Measurements from ENCODE around the gene TCERG1L.
"Not testable (repeated sequence)": the region's sequence is repeated elsewhere in the genome, so short reads cannot be mapped to it uniquely, and the experiment has no call there.

TCERG1L gene

DNA sequence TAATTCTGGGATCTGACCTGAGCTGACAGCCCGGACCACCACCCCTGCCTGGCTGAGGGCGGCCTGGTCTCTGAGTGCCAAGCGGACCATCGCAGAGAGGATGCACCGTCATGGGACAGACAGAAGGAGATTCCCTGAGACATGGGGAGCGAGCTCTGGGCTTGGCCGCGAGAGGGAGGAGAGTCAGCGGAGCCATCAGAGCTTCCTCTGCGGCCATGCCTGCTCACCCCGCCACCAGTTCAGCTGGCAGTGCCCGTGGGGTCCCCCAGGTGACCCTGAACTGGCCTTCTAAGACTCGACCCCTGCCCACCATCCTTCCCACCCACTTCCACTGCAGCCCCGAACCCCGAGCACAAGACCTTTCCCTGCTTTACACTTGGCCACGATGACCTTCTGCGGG lies 152.8 kb downstream of the TCERG1L start:
- peak; percentile 24 for DNase-seq

DNA sequence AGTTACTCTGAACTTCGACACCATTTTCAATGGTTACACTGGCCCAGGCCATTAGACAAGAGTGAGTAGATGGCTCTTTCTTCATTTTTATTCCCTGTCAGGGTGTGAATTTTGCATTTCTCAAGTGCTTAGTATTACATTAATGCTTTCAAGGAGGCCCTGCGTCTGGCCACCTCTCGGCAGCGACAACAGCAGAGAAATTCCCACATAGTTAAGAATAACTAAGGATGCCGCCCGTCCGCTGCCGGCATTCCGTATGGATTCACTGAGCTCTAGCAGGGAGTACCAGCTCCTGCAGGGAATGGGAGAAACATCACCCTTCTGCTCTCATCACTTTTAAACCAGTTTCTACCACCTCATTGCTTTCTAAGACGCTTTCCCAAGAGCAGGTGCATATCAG lies 153.6 kb downstream of the TCERG1L start:
- no peak for DNase-seq

GRCh38 chr10:131155876-131156230 lies 155.7 kb downstream of the TCERG1L start:
- DNase-seq = no peak

DNA sequence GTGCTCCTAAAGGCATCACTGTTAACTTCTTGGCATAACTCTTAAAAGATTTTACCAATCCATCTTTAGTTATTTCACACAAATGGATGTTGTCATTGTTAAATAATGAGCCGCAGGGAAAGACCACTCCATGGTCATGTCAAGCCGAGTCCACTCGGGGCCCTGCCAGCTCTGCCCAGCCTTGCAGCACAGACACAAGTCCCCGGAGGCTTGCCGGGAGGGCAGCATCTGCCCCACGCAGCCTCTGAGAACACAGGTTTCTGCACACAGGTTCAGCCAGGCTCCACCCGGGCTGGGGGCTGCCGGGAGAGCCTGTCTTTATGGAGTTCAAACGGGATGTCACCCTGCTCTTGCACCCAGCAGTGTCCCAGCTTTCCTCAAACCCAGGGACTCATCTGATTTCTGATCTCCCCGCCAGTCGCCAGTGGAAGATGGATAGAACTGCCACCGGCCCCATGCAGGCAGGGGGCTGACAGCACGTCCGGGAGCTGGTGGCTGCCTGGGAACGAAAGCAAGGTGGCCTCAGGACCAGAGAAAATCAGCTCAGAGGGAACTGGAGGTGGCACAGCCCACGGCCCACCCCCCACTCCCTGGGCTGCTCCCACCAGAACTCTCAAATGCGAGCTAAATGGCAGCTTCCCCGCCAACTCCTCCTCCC lies 156.2 kb downstream of the TCERG1L start:
- no peak for DNase-seq

DNA sequence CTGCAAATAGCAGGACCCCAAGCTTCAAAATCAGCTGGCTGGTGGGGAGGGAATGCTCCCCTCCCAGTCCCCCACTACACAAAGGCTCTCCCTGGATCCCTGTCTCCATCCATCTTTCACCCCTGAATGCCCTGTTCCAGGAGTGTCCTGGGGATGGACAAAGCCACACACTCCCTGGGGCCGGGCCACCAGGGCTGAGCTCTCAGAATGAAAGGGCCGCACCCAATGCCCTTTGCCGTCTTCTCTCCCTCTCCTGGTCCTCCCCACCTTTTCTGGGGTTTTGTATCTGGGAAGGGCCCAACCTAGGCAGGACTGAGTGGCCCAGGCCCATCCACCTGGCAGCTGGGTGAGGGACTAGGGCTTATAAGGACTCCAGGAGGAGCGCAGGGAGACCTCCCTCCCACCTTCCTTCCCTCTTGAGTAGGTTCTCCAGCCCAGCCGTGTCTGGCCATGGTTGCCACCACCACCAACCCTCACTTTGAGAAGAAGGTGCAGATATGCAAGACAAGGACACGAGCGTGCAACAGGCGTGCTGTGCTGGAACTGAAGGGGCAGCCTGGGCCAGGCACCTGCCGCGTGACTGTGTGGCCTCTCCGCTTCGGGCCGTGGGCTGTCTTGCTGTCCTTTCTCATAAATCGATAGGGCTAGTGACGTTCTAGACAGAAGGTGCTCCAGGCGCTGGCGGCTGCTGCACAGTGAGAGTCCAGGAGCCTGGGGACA lies 157.1 kb downstream of the TCERG1L start:
- DNase-seq = no peak

DNA sequence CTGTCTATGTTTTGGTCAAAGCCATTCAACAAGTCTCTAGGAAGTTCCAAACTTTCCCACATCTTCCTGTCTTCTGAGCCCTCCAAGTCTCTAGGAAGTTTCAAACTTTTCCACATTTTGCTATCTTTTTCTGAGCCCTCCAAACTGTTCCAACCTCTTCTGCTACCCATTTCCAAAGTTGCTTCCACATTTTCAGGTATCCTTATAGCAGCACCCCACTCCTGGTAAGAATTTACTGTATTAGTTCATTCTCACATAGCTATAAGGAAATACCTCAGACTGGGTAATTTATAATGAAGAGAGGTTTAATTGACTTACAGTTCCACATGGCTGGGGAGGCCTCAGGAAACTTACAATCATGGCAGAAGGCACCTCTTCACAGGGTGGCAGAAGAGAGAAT lies 159.1 kb downstream of the TCERG1L start:
- not testable (repeated sequence) for DNase-seq

GRCh38 chr10:131150126-131150525 lies 161.4 kb downstream of the TCERG1L start:
- DNase-seq = no peak

DNA sequence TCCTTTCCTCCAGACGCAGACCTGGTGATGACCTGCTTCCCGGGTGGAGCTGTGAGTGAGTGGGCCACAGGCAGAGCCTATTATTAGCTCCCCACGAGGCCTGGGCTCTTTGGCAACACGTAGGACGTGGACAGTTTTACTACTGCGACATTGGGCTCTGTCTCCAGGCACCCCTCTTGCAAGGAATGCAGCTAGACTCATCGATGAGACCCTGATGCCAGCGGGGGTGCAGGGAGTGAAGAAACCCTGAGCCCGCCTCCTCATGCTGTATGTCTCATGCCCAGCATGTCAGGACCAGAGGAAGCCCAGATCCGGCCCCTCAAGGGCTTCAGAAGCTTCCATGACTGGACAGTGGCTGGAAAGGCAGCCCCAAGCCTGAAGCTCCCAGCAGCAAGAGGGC lies 161.9 kb downstream of the TCERG1L start:
- DNase-seq = no peak

GRCh38 chr10:131149111-131149510 lies 162.4 kb downstream of the TCERG1L start:
- no peak for DNase-seq

GRCh38 chr10:131148270-131148669 lies 163.3 kb downstream of the TCERG1L start:
- DNase-seq = no peak

DNA sequence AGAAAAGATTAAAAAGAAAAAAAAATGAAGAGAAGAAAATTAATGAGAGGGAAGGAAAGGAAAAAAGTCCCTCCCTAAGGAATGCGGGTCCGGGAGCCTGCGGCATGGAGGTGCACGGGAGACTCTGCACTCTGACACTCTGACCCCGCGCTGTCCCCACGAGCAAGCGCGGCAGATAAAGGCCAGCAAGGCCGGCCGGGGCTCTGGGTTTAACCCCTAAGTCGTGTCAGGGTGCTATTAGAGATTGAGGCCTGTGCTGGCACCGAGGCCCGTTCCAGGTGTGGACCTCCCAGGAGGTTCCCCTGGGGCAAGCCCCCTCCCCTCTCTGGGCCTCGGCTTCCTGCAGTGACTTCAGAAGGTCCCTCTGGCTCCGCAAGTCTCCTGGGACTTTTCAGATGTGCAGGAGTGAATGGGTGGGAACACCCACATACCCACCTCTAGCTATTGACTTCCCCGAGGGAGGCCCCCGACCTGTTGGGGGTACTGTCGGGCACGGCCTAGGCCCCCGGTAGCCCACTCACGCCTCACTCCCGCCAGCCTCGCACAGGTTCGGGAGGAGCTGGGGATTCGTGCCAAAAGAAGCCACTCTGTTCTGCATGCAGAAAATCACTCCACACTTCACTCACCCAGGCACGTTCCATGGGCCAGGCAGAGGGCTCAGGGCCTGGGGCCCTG lies 164.1 kb downstream of the TCERG1L start:
- no peak for DNase-seq

DNA sequence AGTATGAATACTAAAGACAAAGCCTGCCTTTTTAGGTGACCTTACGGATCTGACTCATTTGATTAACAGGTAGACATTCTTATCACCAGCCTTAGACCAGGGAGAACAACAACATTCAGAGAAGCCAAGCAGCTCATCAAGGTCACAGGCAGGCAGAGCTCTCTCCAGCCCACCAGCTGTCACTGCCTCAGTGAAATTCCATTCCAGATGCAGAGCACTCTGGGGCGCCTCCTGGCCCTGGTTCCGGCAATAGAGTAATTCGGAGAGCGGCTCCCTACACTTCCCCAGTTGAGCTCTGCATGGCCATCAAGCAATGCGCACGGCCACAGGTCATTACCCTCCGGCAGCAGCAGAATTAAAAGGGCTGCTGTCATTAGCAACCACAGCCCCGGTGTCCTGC lies 164.7 kb downstream of the TCERG1L start:
- no peak for DNase-seq

- no peak for DNase-seq
These were observed 165.8 kb downstream of the TCERG1L start for GRCh38 chr10:131145756-131146155.

- no peak for DNase-seq
These were observed 166.7 kb downstream of the TCERG1L start for GRCh38 chr10:131144711-131145375.

GRCh38 chr10:131144196-131144595 lies 167.3 kb downstream of the TCERG1L start:
- DNase-seq = no peak

GRCh38 chr10:131143425-131144165 lies 167.9 kb downstream of the TCERG1L start:
- no peak for DNase-seq

GRCh38 chr10:131142517-131143380 lies 168.8 kb downstream of the TCERG1L start:
- no peak for DNase-seq

GRCh38 chr10:131141645-131142516 lies 169.6 kb downstream of the TCERG1L start:
- DNase-seq = no peak

DNA sequence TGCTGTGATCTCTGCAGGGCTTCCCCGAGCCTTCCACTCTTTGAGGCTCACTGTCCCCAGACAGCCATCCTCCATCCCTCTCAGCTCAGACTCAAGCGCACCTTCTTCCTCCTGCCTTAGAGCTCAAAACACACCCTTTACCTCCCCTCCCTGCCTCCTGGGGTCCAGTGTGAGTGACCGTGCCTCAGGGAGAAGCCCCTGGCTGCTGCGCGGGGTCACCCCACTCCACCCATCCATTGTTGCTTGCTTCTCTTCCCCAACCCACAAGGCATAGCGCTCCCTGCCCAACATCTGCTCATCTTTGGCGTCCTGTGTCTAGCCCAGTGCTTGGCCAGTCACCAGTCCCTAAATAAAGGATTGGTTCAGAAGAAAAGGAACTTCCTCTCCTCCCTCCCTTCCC lies 170.3 kb downstream of the TCERG1L start:
- no peak for DNase-seq

DNA sequence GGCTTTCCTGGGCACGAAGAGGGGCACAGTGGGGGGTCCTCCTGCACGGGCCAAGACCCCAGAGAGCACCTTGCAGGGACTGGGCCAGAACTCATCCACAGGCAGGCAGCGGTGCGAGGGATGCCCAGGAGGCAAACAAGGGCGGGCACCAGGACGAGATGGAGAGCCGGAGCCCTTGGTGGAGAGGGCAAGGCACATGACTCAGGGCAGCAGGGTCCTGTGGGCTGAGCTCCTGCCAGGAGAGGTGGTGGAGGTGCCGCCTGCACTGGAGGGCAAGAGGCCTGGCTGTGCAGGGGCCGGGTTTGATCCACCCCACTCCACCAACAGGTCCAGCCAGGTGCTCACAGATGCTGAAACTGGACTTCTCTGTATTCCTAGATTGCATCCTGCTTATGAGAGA lies 170.9 kb downstream of the TCERG1L start:
- DNase-seq = no peak

- DNase-seq = no peak
These were observed 174.3 kb downstream of the TCERG1L start for GRCh38 chr10:131137223-131137622.

All from RPMI8226 (cell line).